Tibial artery (tissue), 4 donors: ENCODE data around the gene EXTL1.

ENCODE experiments used
- DNase-seq, 2 donors: peaks; one replicate each; pipeline ENCODE4 v3.0.0-alpha.2; 2019
- H3K27ac ChIP-seq, 2 donors: fragments of 200-600 bp; sonication (generic) in 1 of 2; 1 replicate in 1 of 2; 2 replicates in 1 of 2; pipeline ENCODE4 v1.5.1; 2018 to 2019; ENCODE audit warnings: mild to moderate bottlenecking in 1 of 2
- H3K27me3 ChIP-seq, 2 donors: fragments of 200-600 bp; sonication (generic) in 1 of 2; one replicate each; pipeline versions ENCODE4 v1.5.1 to v1.6.0; 2016 to 2019
- H3K36me3 ChIP-seq, 3 donors: fragments of 200-600 bp; sonication (generic) in 2 of 3; one replicate each; pipeline ENCODE4 v1.5.1; 2016 to 2019; ENCODE audit warnings: mild to moderate bottlenecking in 2 of 3
- H3K4me1 ChIP-seq, 4 donors: fragments of 200-600 bp; sonication (generic) in 2 of 4; 1 replicate in 3 of 4; 2 replicates in 1 of 4; pipeline ENCODE4 v1.5.1; 2016 to 2019
- H3K4me3 ChIP-seq, 2 donors: fragments of 200-600 bp; sonication (generic) in 1 of 2; 1 replicate in 1 of 2; 2 replicates in 1 of 2; pipeline ENCODE4 v1.5.1; 2018 to 2019; ENCODE audit warnings: mild to moderate bottlenecking in 2 of 2
- H3K9me3 ChIP-seq, 3 donors: fragments of 200-600 bp; sonication (generic) in 1 of 3; one replicate each; pipeline ENCODE4 v1.5.1; 2016 to 2019
- intact Hi-C: fragments of 100-400 bp; cut with DNase I; formaldehyde crosslinking; loops from one replicate; pipeline ENCODE4 v1.15.0; 2023; ENCODE audit warnings: low total_unique reads
- TF ChIP-seq, protein P1 (sequence below), 2 experiments: fragments of 200-600 bp in 1 of 2; fragments of 450-650 bp in 1 of 2; IDR thresholded peaks; one replicate each; pipeline ENCODE4 v1.5.1; 2017 to 2019; ENCODE audit warnings: antibody characterized with exemption in 2 of 2, mild to moderate bottlenecking in 1 of 2, moderate library complexity in 1 of 2

EXTL1 gene

DNA sequence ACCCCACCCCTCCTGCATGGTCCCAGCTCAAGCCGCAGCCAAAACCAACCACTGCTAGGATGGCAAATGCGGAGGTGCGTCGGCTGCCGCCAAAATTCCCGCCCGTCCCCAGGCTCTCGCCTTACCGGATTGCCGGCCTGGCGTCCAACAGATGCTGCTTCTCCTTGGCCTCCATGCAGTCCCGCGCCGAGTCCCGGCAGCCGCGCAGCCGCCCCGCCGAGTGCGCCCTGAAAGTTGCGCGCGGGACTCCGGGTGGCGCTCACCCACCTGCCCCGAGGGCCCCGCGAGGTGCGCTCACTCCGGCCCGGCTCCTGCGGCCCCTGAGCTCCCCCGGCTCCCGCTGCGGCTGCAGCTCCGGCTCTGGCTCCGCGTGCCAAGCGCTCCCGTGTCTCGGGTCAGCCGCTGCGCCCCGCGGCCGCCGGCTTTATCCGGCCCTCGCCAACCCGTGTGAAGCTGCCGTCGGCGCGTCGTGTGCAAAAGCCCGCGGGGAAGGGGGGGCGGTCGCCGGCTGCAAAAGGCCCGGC is 24.2 kb downstream of the EXTL1 start, which contains the start of gene SLC30A2:
TSS of gene SLC30A2 (minus strand) at position 397 of the 524 bp plus-strand sequence. CDS start at position 175, 222 bp downstream.
- Histone ChIP-seq H3K4me1 (peaks cover 0 to 18% (median 12%) of the 10 kb centered on the region in 4 donors), H3K36me3 (no peaks in the 10 kb centered on the region), H3K27ac (no peak within 1 kb of the TSS), H3K27me3 (peaks cover 3 to 71% of the 10 kb centered on the region in 2 donors), H3K4me3 (no peak within 1 kb of the TSS), H3K9me3 (no peaks in the 10 kb centered on the region)
- TF ChIP-seq, protein P1, sequence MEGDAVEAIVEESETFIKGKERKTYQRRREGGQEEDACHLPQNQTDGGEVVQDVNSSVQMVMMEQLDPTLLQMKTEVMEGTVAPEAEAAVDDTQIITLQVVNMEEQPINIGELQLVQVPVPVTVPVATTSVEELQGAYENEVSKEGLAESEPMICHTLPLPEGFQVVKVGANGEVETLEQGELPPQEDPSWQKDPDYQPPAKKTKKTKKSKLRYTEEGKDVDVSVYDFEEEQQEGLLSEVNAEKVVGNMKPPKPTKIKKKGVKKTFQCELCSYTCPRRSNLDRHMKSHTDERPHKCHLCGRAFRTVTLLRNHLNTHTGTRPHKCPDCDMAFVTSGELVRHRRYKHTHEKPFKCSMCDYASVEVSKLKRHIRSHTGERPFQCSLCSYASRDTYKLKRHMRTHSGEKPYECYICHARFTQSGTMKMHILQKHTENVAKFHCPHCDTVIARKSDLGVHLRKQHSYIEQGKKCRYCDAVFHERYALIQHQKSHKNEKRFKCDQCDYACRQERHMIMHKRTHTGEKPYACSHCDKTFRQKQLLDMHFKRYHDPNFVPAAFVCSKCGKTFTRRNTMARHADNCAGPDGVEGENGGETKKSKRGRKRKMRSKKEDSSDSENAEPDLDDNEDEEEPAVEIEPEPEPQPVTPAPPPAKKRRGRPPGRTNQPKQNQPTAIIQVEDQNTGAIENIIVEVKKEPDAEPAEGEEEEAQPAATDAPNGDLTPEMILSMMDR (IDR thresholded peaks at IDR 0.05), result no peak
- intact Hi-C loops, result no loop called here
- no peak for DNase-seq

DNA sequence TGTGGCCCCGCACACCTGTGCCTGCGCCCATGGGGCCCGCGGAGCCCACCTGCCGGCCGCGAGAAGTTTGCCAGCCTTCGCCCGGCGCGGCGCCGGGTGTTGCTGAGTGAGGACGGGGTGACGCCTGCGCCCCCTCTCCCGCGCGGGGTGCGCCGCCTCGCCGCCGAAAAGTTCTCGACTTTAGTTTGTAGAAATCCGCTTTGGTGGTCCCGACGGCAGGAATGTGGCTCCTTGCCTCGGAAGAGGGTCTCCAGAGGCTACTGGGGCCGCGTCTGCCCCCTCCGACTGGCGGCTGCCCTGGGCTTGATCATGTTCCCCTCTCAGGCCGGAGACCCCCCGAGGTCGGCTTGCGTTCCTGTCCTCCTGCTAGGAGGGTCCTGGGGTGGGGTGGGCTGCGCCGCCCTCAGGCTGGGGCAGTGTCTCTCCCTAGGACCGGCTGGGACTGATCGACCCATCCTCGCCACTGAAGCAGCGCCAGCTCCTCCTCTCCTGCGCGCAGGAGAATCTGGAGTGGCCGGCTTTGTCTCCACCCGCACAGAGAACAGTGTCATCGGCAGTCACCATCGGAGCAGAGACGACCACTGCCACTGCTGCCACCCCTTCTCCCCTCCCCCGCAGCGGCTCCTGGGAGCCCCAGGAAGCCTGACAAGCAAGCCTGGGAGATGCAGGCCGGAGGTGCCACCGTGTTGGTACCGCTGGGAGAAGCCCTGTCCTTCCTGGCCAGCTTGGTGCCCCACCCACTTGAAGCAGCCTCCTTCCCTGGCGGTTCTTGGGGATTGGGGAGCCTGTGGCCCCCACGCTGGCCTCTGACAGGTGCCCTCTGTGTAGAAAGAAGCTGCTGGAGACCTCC is 24.9 kb downstream of the EXTL1 start:
- H3K27ac ChIP-seq, result no peak overlapping the region
- peaks cover 3 to 64% of the 10 kb centered on the region in 2 donors for H3K27me3 ChIP-seq
- no peak for DNase-seq
- TF ChIP-seq, protein P1 (IDR thresholded peaks at IDR 0.05), result no peak
- H3K4me1 ChIP-seq, result peaks cover 0 to 18% (median 12%) of the 10 kb centered on the region in 4 donors
- no peaks in the 10 kb centered on the region for H3K9me3 ChIP-seq
- H3K36me3 ChIP-seq, result no peaks in the 10 kb centered on the region
- no peak overlapping the region for H3K4me3 ChIP-seq
- intact Hi-C loops, result no loop called here

GRCh38 chr1:26047278-26047874 is 25.8 kb downstream of the EXTL1 start:
- Histone ChIP-seq H3K4me3 (no peak overlapping the region), H3K4me1 (peaks cover 0 to 18% (median 12%) of the 10 kb centered on the region in 4 donors), H3K27me3 (peaks cover 3 to 63% of the 10 kb centered on the region in 2 donors), H3K27ac (no peak overlapping the region), H3K9me3 (no peaks in the 10 kb centered on the region), H3K36me3 (no peaks in the 10 kb centered on the region)
- TF ChIP-seq, protein P1 (IDR thresholded peaks at IDR 0.05), result no peak
- intact Hi-C loops, result no loop called here
- no peak for DNase-seq

DNA sequence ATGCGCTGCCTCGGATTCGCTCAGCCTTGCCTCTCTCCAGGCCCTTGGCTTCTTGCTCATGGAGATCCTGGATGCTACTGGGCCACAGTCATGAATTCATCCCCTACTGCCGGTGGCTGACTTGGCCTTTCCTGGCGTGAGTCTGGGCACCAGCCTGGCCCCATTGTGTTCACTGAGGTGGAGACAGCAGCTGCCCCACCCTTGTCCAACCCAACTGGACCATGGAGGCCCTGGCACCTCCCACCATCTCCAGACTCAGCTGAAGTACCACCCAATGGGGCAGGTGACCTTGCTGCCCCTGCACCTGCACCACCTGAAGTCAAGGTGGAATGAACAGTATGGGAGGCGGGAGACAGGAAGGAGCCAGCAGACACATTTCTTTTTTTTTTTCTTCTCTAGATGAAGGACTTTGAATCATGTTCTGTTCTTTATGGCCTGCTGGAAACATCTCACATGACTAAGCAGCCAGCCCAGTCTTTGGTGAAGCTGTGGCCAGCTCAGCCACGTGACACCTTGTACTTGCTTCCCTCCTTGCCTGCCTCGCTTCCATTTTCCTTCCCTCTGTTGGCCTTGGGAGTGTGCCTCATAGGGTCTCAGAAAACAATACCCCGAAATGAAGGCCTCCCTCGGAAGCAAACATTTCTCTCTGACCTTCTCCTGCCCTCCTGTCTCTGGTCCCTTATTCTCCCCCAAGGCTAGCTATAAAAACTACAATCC is 28.1 kb downstream of the EXTL1 start:
- Histone ChIP-seq H3K36me3 (no peaks in the 10 kb centered on the region), H3K9me3 (no peaks in the 10 kb centered on the region), H3K4me1 (peaks cover 0 to 18% (median 12%) of the 10 kb centered on the region in 4 donors), H3K4me3 (no peak overlapping the region), H3K27me3 (peaks cover 3 to 54% of the 10 kb centered on the region in 2 donors), H3K27ac (no peak overlapping the region)
- no peak for DNase-seq
- intact Hi-C loops, result no loop called here
- TF ChIP-seq, protein P1 (IDR thresholded peaks at IDR 0.05), result no peak

GRCh38 chr1:26050248-26050640 is 28.7 kb downstream of the EXTL1 start:
- no peaks in the 10 kb centered on the region for H3K36me3 ChIP-seq
- intact Hi-C loops, result no loop called here
- H3K27me3 ChIP-seq, result peaks cover 2 to 48% of the 10 kb centered on the region in 2 donors
- no peak overlapping the region for H3K4me3 ChIP-seq
- H3K27ac ChIP-seq, result no peak overlapping the region
- no peaks in the 10 kb centered on the region for H3K9me3 ChIP-seq
- TF ChIP-seq, protein P1 (IDR thresholded peaks at IDR 0.05), result no peak
- no peak for DNase-seq
- peaks cover 0 to 17% (median 12%) of the 10 kb centered on the region in 4 donors for H3K4me1 ChIP-seq
